ENCODE measurements around the gene TCP10L.

Gene TCP10L

GRCh38 chr21:32581732-32582131, 3.6 kb downstream of the TCP10L start:
- no peak overlapping the region for H3K4me3 ChIP-seq (ENCODE audit: insufficient read depth in 1 of 2, low read depth in 1 of 2, low read length in 2 of 2)
- WGBS = 90% methylated on average over 13 of the region's 13 CpGs
- H2AK5ac ChIP-seq (ENCODE audit: low read length, severe bottlenecking) = no peak overlapping the region
- H3K4me1 ChIP-seq (ENCODE audit: control insufficient read depth, insufficient read depth, low read depth, low read length) = peaks cover 4% of the 10 kb centered on the region
- H3K27me3 ChIP-seq (ENCODE audit: control insufficient read depth in 1 of 2, insufficient read depth in 1 of 2, low read length in 2 of 2) = peaks cover 40 to 58% of the 10 kb centered on the region in 2 experiments
- no peak overlapping the region for H2BK15ac ChIP-seq (ENCODE audit: low read depth, poor library complexity, severe bottlenecking)
- H3K14ac ChIP-seq (ENCODE audit: low read length in 2 of 2) = no peak overlapping the region
- H3K27ac ChIP-seq (ENCODE audit: low read length, poor library complexity, severe bottlenecking) = no peak overlapping the region
- no peak overlapping the region for H2BK5ac ChIP-seq (ENCODE audit: low read depth, low read length, poor library complexity, severe bottlenecking)
- H3K4me2 ChIP-seq (ENCODE audit: low read length, poor library complexity, severe bottlenecking) = no peak overlapping the region
- no peak for DNase-seq
- H2AFZ ChIP-seq (ENCODE audit: low read depth, low read length) = no peak overlapping the region
- H3K9me3 ChIP-seq (ENCODE audit: control insufficient read depth, low read length) = no peaks in the 10 kb centered on the region
- no peak overlapping the region for H3K4ac ChIP-seq (ENCODE audit: low read depth in 1 of 2, low read length in 2 of 2)
- H4K91ac ChIP-seq (ENCODE audit: low read length) = no peak overlapping the region
- H3K79me1 ChIP-seq (replicated peaks; ENCODE audit: low read length, poor library complexity, severe bottlenecking) = no peaks in the 10 kb centered on the region
- H3K23ac ChIP-seq (ENCODE audit: low read length in 2 of 2) = no peak overlapping the region
- no peak overlapping the region for H3K9ac ChIP-seq (ENCODE audit: low read length)
- no peak overlapping the region for H2BK120ac ChIP-seq (ENCODE audit: low read depth, low read length)
- H4K8ac ChIP-seq (ENCODE audit: low read length) = no peak overlapping the region
- H3K36me3 ChIP-seq (ENCODE audit: control insufficient read depth in 1 of 2, insufficient read depth in 2 of 2, low read depth in 1 of 2, low read length in 2 of 2) = no peaks in the 10 kb centered on the region
- no peak overlapping the region for H3K18ac ChIP-seq (ENCODE audit: low read depth in 1 of 2, low read length in 2 of 2)
- H2BK12ac ChIP-seq (ENCODE audit: low read length in 2 of 2) = no peak overlapping the region

GRCh38 chr21:32580949-32581348, 4.4 kb downstream of the TCP10L start:
- H3K36me3 ChIP-seq (ENCODE audit: control insufficient read depth in 1 of 2, insufficient read depth in 2 of 2, low read depth in 1 of 2, low read length in 2 of 2) = no peaks in the 10 kb centered on the region
- no peak overlapping the region for H3K4me2 ChIP-seq (ENCODE audit: low read length, poor library complexity, severe bottlenecking)
- DNase-seq = no peak
- H3K4me3 ChIP-seq (ENCODE audit: insufficient read depth in 1 of 2, low read depth in 1 of 2, low read length in 2 of 2) = no peak overlapping the region
- no peaks in the 10 kb centered on the region for H3K9me3 ChIP-seq (ENCODE audit: control insufficient read depth, low read length)
- no peak overlapping the region for H4K8ac ChIP-seq (ENCODE audit: low read length)
- H2BK12ac ChIP-seq (ENCODE audit: low read length in 2 of 2) = no peak overlapping the region
- H3K27ac ChIP-seq (ENCODE audit: low read length, poor library complexity, severe bottlenecking) = no peak overlapping the region
- H4K91ac ChIP-seq (ENCODE audit: low read length) = no peak overlapping the region
- no peak overlapping the region for H3K14ac ChIP-seq (ENCODE audit: low read length in 2 of 2)
- no peak overlapping the region for H2BK5ac ChIP-seq (ENCODE audit: low read depth, low read length, poor library complexity, severe bottlenecking)
- H3K4me1 ChIP-seq (ENCODE audit: control insufficient read depth, insufficient read depth, low read depth, low read length) = peaks cover 4% of the 10 kb centered on the region
- no peak overlapping the region for H3K23ac ChIP-seq (ENCODE audit: low read length in 2 of 2)
- no peak overlapping the region for H2AK5ac ChIP-seq (ENCODE audit: low read length, severe bottlenecking)
- peaks cover 38 to 50% of the 10 kb centered on the region in 2 experiments for H3K27me3 ChIP-seq (ENCODE audit: control insufficient read depth in 1 of 2, insufficient read depth in 1 of 2, low read length in 2 of 2)
- H3K18ac ChIP-seq (ENCODE audit: low read depth in 1 of 2, low read length in 2 of 2) = no peak overlapping the region
- H3K9ac ChIP-seq (ENCODE audit: low read length) = no peak overlapping the region
- H2BK15ac ChIP-seq (ENCODE audit: low read depth, poor library complexity, severe bottlenecking) = no peak overlapping the region
- no peak overlapping the region for H3K4ac ChIP-seq (ENCODE audit: low read depth in 1 of 2, low read length in 2 of 2)
- no peak overlapping the region for H2BK120ac ChIP-seq (ENCODE audit: low read depth, low read length)
- no peak overlapping the region for H2AFZ ChIP-seq (ENCODE audit: low read depth, low read length)
- no peaks in the 10 kb centered on the region for H3K79me1 ChIP-seq (replicated peaks; ENCODE audit: low read length, poor library complexity, severe bottlenecking)
- 82% methylated on average over 13 of the region's 13 CpGs for WGBS

GRCh38 chr21:32578107-32578691, 7.1 kb downstream of the TCP10L start:
- no peak overlapping the region for H3K4me2 ChIP-seq (ENCODE audit: low read length, poor library complexity, severe bottlenecking)
- H2AFZ ChIP-seq (ENCODE audit: low read depth, low read length) = no peak overlapping the region
- H3K27me3 ChIP-seq (ENCODE audit: control insufficient read depth in 1 of 2, insufficient read depth in 1 of 2, low read length in 2 of 2) = peaks cover 25 to 52% of the 10 kb centered on the region in 2 experiments
- H3K18ac ChIP-seq (ENCODE audit: low read depth in 1 of 2, low read length in 2 of 2) = no peak overlapping the region
- peaks cover 2% of the 10 kb centered on the region for H3K4me1 ChIP-seq (ENCODE audit: control insufficient read depth, insufficient read depth, low read depth, low read length)
- no peak overlapping the region for H3K9ac ChIP-seq (ENCODE audit: low read length)
- no peak overlapping the region for H3K4me3 ChIP-seq (ENCODE audit: insufficient read depth in 1 of 2, low read depth in 1 of 2, low read length in 2 of 2)
- H2BK12ac ChIP-seq (ENCODE audit: low read length in 2 of 2) = no peak overlapping the region
- no peaks in the 10 kb centered on the region for H3K79me1 ChIP-seq (replicated peaks; ENCODE audit: low read length, poor library complexity, severe bottlenecking)
- H3K4ac ChIP-seq (ENCODE audit: low read depth in 1 of 2, low read length in 2 of 2) = no peak overlapping the region
- no peak overlapping the region for H4K91ac ChIP-seq (ENCODE audit: low read length)
- no peak overlapping the region for H2AK5ac ChIP-seq (ENCODE audit: low read length, severe bottlenecking)
- no peak overlapping the region for H4K8ac ChIP-seq (ENCODE audit: low read length)
- 43% methylated on average over 15 of the region's 15 CpGs for WGBS
- H3K9me3 ChIP-seq (ENCODE audit: control insufficient read depth, low read length) = no peaks in the 10 kb centered on the region
- H3K14ac ChIP-seq (ENCODE audit: low read length in 2 of 2) = no peak overlapping the region
- H2BK120ac ChIP-seq (ENCODE audit: low read depth, low read length) = no peak overlapping the region
- H3K27ac ChIP-seq (ENCODE audit: low read length, poor library complexity, severe bottlenecking) = no peak overlapping the region
- H2BK5ac ChIP-seq (ENCODE audit: low read depth, low read length, poor library complexity, severe bottlenecking) = no peak overlapping the region
- H2BK15ac ChIP-seq (ENCODE audit: low read depth, poor library complexity, severe bottlenecking) = no peak overlapping the region
- DNase-seq = no peak
- H3K23ac ChIP-seq (ENCODE audit: low read length in 2 of 2) = no peak overlapping the region
- H3K36me3 ChIP-seq (ENCODE audit: control insufficient read depth in 1 of 2, insufficient read depth in 2 of 2, low read depth in 1 of 2, low read length in 2 of 2) = no peaks in the 10 kb centered on the region

GRCh38 chr21:32576011-32576410, 9.3 kb downstream of the TCP10L start:
- Histone ChIP-seq H2BK12ac (ENCODE audit: low read length in 2 of 2) (no peak overlapping the region), H3K23ac (ENCODE audit: low read length in 2 of 2) (no peak overlapping the region), H4K91ac (ENCODE audit: low read length) (no peak overlapping the region), H2AK5ac (ENCODE audit: low read length, severe bottlenecking) (no peak overlapping the region), H2BK5ac (ENCODE audit: low read depth, low read length, poor library complexity, severe bottlenecking) (no peak overlapping the region), H3K4me2 (ENCODE audit: low read length, poor library complexity, severe bottlenecking) (no peak overlapping the region), H3K9ac (ENCODE audit: low read length) (no peak overlapping the region), H3K18ac (ENCODE audit: low read depth in 1 of 2, low read length in 2 of 2) (no peak overlapping the region), H2BK15ac (ENCODE audit: low read depth, poor library complexity, severe bottlenecking) (no peak overlapping the region), H3K79me1 (replicated peaks; ENCODE audit: low read length, poor library complexity, severe bottlenecking) (no peaks in the 10 kb centered on the region), H3K4me1 (ENCODE audit: control insufficient read depth, insufficient read depth, low read depth, low read length) (peaks cover 2% of the 10 kb centered on the region), H2AFZ (ENCODE audit: low read depth, low read length) (no peak overlapping the region), H2BK120ac (ENCODE audit: low read depth, low read length) (no peak overlapping the region), H3K4ac (ENCODE audit: low read depth in 1 of 2, low read length in 2 of 2) (no peak overlapping the region), H3K9me3 (ENCODE audit: control insufficient read depth, low read length) (no peaks in the 10 kb centered on the region), H4K8ac (ENCODE audit: low read length) (no peak overlapping the region), H3K36me3 (ENCODE audit: control insufficient read depth in 1 of 2, insufficient read depth in 2 of 2, low read depth in 1 of 2, low read length in 2 of 2) (no peaks in the 10 kb centered on the region), H3K27ac (ENCODE audit: low read length, poor library complexity, severe bottlenecking) (no peak overlapping the region), H3K4me3 (ENCODE audit: insufficient read depth in 1 of 2, low read depth in 1 of 2, low read length in 2 of 2) (no peak overlapping the region), H3K14ac (ENCODE audit: low read length in 2 of 2) (no peak overlapping the region), H3K27me3 (ENCODE audit: control insufficient read depth in 1 of 2, insufficient read depth in 1 of 2, low read length in 2 of 2) (peaks cover 21 to 50% of the 10 kb centered on the region in 2 experiments)
- 92% methylated on average over 11 of the region's 11 CpGs for WGBS
- no peak for DNase-seq
